WTC11 (cell line): Measurements from ENCODE around the gene ADGRB2. TPM values are rescaled to one million over a fixed set of nuclear protein-coding genes. Genes with fewer than 3 reads are reported as not detected.
A peak's percentile ranks its signal among the peaks of the same experiment; 100 is the strongest.

Source experiments
- ATAC-seq: fragments of 200-7000 bp; cut with Tn5 transposase; 2 replicates; pipeline ENCODE4 v1.10.0; 2021; ENCODE audit warnings: mild to moderate bottlenecking, moderate library complexity
- CTCF ChIA-PET: fragments of 300-600 bp; sonication (Branson Sonifier 250); formaldehyde crosslinking; loops from one replicate; lab custom pipeline; 2021; ENCODE audit warnings: antibody characterized with exemption; lab: Charles Lee
- POLR2A ChIA-PET: fragments of 350-600 bp; sonication (Branson Sonifier 250); formaldehyde crosslinking; loops from one replicate; lab custom pipeline; 2021; ENCODE audit warnings: antibody characterized with exemption; lab: Charles Lee
- DNase-seq: peaks from one replicate; pipeline ENCODE4 v3.0.0; 2021; ENCODE audit warnings: low spot score
- H3K27ac Mint-ChIP-seq: 2 replicates; pipeline ENCODE4 v1.8.0; 2021; ENCODE audit warnings: mixed read lengths
- H3K27me3 Mint-ChIP-seq: 2 replicates; pipeline ENCODE4 v1.8.0; 2021; ENCODE audit warnings: low read depth, mild to moderate bottlenecking, moderate library complexity, mixed read lengths
- H3K36me3 Mint-ChIP-seq: 2 replicates; pipeline ENCODE4 v1.8.0; 2021; ENCODE audit warnings: mixed read lengths
- H3K4me1 Mint-ChIP-seq: 2 replicates; pipeline ENCODE4 v1.8.0; 2022; ENCODE audit warnings: mixed read lengths
- H3K4me3 Mint-ChIP-seq: 2 replicates; pipeline ENCODE4 v1.8.0; 2021; ENCODE audit warnings: mild to moderate bottlenecking, moderate library complexity, mixed read lengths
- H3K9me3 Mint-ChIP-seq: 2 replicates; pipeline ENCODE4 v1.8.0; 2021; ENCODE audit warnings: mixed read lengths
- CREB1 ChIP-seq: sonication (generic); formaldehyde crosslinking; IDR thresholded peaks from 2 replicates; pipeline ENCODE4 v1.8.0; 2023; ENCODE audit warnings: mild to moderate bottlenecking, missing genetic modification reagents
- GABPB1 ChIP-seq: sonication (generic); formaldehyde crosslinking; IDR thresholded peaks from 2 replicates; pipeline ENCODE4 v1.8.1; 2023; ENCODE audit warnings: mild to moderate bottlenecking, missing genetic modification reagents
- JAZF1 ChIP-seq: fragments of 250-450 bp; sonication (Bioruptor Pico); IDR thresholded peaks from 2 replicates; pipeline ENCODE4 v1.9.0; 2021; ENCODE audit warnings: moderate library complexity, mild to moderate bottlenecking, inconsistent platforms
- KAT7 ChIP-seq: sonication (generic); formaldehyde crosslinking; IDR thresholded peaks from 2 replicates; pipeline ENCODE4 v1.8.1; 2023; ENCODE audit warnings: missing genetic modification reagents, mild to moderate bottlenecking, borderline replicate concordance
- MXD4 ChIP-seq: fragments of 250-450 bp; sonication (Bioruptor Pico); IDR thresholded peaks from 2 replicates; pipeline ENCODE4 v1.8.0; 2021; ENCODE audit warnings: mild to moderate bottlenecking, moderate library complexity, borderline replicate concordance
- NFATC4 ChIP-seq: fragments of 250-450 bp; sonication (Bioruptor Pico); IDR thresholded peaks from 2 replicates; pipeline ENCODE4 v1.9.0; 2021; ENCODE audit warnings: mild to moderate bottlenecking
- NFE2L1 ChIP-seq: sonication (generic); formaldehyde crosslinking; IDR thresholded peaks from 2 replicates; pipeline ENCODE4 v1.8.1; 2023; ENCODE audit warnings: missing genetic modification reagents
- NR2C2 ChIP-seq: sonication (generic); formaldehyde crosslinking; IDR thresholded peaks from 2 replicates; pipeline ENCODE4 v1.8.0; 2022; ENCODE audit warnings: mild to moderate bottlenecking, missing genetic modification reagents
- OVOL2 ChIP-seq: fragments of 250-450 bp; sonication (Bioruptor Pico); IDR thresholded peaks from 2 replicates; pipeline ENCODE4 v1.9.0; 2021; ENCODE audit warnings: mild to moderate bottlenecking, borderline replicate concordance
- ZNF121 ChIP-seq: sonication (generic); formaldehyde crosslinking; IDR thresholded peaks from 2 replicates; pipeline ENCODE4 v1.8.0; 2023; ENCODE audit warnings: missing genetic modification reagents
- ZNF232 ChIP-seq: sonication (generic); formaldehyde crosslinking; IDR thresholded peaks from 2 replicates; pipeline ENCODE4 v1.8.0; 2022; ENCODE audit warnings: mild to moderate bottlenecking, missing genetic modification reagents
- ZNF396 ChIP-seq: fragments of 250-450 bp; sonication (Bioruptor Pico); IDR thresholded peaks from 2 replicates; pipeline ENCODE4 v1.8.0; 2021; ENCODE audit warnings: mild to moderate bottlenecking, moderate library complexity, borderline replicate concordance
- total RNA-seq: library from RNA; stranded (reverse); gene quantifications from 3 replicates; pipeline ENCODE4 v1.2.3, GENCODE V29; 2021
- TF ChIP-seq, protein P1 (sequence below): sonication (generic); formaldehyde crosslinking; conservative IDR thresholded peaks from 2 replicates; pipeline ENCODE4 v1.8.1; 2023; ENCODE audit warnings: mild to moderate bottlenecking, low read depth, missing genetic modification reagents, moderate library complexity
- TF ChIP-seq, protein P2 (sequence below): sonication (generic); formaldehyde crosslinking; IDR thresholded peaks from 2 replicates; pipeline ENCODE4 v1.8.1; 2022; ENCODE audit warnings: low read depth, mild to moderate bottlenecking, moderate library complexity, missing genetic modification reagents, borderline replicate concordance
- TF ChIP-seq, protein P3 (sequence below): sonication (generic); formaldehyde crosslinking; IDR thresholded peaks from 2 replicates; pipeline ENCODE4 v1.8.1; 2023; ENCODE audit warnings: mild to moderate bottlenecking, missing genetic modification reagents, borderline replicate concordance
- TF ChIP-seq, protein P4 (sequence below): sonication (generic); formaldehyde crosslinking; IDR thresholded peaks from 2 replicates; pipeline ENCODE4 v1.8.1; 2023; ENCODE audit warnings: mild to moderate bottlenecking, missing genetic modification reagents
- TF ChIP-seq, protein P5 (sequence below): sonication (generic); formaldehyde crosslinking; conservative IDR thresholded peaks from 2 replicates; pipeline ENCODE4 v1.8.1; 2022; ENCODE audit warnings: mild to moderate bottlenecking, missing genetic modification reagents
- TF ChIP-seq, protein P6 (sequence below): sonication (generic); formaldehyde crosslinking; IDR thresholded peaks from 2 replicates; pipeline ENCODE4 v1.8.1; 2022; ENCODE audit warnings: mild to moderate bottlenecking, moderate library complexity, missing genetic modification reagents
- TF ChIP-seq, protein P7 (sequence below): fragments of 250-450 bp; sonication (Bioruptor Pico); IDR thresholded peaks from 2 replicates; pipeline ENCODE4 v1.9.0; 2021; ENCODE audit warnings: mild to moderate bottlenecking
- TF ChIP-seq, protein P8 (sequence below): fragments of 250-450 bp; sonication (Bioruptor Pico); IDR thresholded peaks from 2 replicates; pipeline ENCODE4 v1.9.0; 2021; ENCODE audit warnings: mild to moderate bottlenecking

Gene ADGRB2
- total RNA-seq, 1 experiment from 2014 or later: 39.3 TPM

DNA sequence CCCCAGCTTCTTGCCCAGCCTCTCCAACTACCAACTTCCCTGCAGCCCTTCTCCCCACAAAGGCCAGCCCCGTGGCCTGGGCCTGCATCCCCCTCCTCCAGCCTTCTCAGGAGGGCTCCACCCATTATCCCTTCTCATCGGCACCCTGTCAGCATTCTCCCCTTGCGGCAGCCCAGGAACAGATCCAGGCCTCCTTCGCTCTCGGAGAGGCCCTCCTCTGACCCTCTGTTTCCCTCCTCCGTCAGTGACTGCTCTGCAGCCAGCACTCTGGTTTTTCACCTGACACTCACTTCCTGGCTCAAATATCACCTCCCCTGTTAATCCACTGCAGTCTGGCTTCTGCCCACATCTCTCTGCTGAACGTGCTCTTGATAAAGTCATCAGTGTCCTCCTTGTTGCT is 17.5 kb downstream of the ADGRB2 start (continued):
- no peak for TF ChIP-seq OVOL2 (CRISPR knock-in tag)

DNA sequence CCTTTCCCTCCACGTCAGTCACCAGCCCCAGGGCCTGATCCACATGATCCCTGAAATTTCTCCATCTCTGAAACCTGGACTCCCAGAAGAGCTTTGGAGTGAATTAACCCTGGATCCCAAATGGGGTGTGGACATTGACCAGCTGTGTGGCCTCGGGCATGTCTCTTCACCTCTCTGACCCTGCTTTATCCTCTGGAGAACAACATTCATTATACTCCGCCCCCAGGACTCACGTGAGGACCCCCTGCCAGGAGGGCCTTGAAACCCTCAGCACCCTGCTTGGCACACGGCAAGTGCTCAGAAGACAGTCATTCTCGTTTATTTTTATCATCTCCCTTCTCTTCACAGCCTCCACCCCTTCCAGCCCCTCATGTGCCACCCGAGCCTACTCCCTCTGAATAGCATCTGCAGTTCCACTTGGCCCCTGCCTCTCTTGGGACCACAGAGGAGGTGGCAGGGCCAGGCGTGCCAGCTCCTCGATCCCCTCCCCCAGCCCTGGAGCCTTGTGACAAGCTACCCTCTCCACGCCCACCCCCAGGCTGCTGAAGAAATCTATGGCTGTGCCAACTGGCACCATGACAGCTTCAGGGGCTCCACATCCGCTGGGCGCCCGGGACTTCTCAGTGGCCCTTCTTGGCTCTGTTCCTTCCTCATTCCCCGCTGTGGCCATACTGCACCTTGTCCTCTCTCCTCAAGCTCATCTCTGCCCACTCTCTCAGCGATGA is 18.0 kb downstream of the ADGRB2 start:
- H3K4me3 Mint-ChIP-seq: no peak overlapping the region
- ATAC-seq (no peak), DNase-seq (no peak)
- peak overlapping the region; percentile 66; the same call in 1 of the 2 replicates for H3K27ac Mint-ChIP-seq
- POLR2A ChIA-PET: interaction anchor here (0.7 to 1.3 kb wide), 4 partner anchors 14 to 87 kb away, joined by 3 to 4 read pairs (median 4); no protein-coding TSS in a partner anchor
- H3K9me3 Mint-ChIP-seq: no peaks in the 10 kb centered on the region
- peaks cover 45% of the 10 kb centered on the region for H3K4me1 Mint-ChIP-seq
- no peaks in the 10 kb centered on the region for H3K36me3 Mint-ChIP-seq
- H3K27me3 Mint-ChIP-seq: no peaks in the 10 kb centered on the region; the same call in 1 of the 2 replicates
- CTCF ChIA-PET: interaction anchor here (0.8 to 14.7 kb wide), 37 partner anchors 9 to 218 kb away, joined by 3 to 179 read pairs (median 6); partner anchors contain the start of genes ADGRB2, COL16A1, PEF1 and SPOCD1
- TF ChIP-seq, protein P1, sequence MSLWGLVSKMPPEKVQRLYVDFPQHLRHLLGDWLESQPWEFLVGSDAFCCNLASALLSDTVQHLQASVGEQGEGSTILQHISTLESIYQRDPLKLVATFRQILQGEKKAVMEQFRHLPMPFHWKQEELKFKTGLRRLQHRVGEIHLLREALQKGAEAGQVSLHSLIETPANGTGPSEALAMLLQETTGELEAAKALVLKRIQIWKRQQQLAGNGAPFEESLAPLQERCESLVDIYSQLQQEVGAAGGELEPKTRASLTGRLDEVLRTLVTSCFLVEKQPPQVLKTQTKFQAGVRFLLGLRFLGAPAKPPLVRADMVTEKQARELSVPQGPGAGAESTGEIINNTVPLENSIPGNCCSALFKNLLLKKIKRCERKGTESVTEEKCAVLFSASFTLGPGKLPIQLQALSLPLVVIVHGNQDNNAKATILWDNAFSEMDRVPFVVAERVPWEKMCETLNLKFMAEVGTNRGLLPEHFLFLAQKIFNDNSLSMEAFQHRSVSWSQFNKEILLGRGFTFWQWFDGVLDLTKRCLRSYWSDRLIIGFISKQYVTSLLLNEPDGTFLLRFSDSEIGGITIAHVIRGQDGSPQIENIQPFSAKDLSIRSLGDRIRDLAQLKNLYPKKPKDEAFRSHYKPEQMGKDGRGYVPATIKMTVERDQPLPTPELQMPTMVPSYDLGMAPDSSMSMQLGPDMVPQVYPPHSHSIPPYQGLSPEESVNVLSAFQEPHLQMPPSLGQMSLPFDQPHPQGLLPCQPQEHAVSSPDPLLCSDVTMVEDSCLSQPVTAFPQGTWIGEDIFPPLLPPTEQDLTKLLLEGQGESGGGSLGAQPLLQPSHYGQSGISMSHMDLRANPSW (CRISPR knock-in tag): no peak
- no peak for TF ChIP-seq NR2C2
- TF ChIP-seq, protein P2, sequence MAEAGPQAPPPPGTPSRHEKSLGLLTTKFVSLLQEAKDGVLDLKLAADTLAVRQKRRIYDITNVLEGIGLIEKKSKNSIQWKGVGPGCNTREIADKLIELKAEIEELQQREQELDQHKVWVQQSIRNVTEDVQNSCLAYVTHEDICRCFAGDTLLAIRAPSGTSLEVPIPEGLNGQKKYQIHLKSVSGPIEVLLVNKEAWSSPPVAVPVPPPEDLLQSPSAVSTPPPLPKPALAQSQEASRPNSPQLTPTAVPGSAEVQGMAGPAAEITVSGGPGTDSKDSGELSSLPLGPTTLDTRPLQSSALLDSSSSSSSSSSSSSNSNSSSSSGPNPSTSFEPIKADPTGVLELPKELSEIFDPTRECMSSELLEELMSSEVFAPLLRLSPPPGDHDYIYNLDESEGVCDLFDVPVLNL: no peak
- no peak for TF ChIP-seq KAT7 (CRISPR knock-in tag)
- TF ChIP-seq CREB1: no peak
- no peak for TF ChIP-seq NFE2L1 (CRISPR knock-in tag)
- no peak for TF ChIP-seq GABPB1
- TF ChIP-seq, protein P3, sequence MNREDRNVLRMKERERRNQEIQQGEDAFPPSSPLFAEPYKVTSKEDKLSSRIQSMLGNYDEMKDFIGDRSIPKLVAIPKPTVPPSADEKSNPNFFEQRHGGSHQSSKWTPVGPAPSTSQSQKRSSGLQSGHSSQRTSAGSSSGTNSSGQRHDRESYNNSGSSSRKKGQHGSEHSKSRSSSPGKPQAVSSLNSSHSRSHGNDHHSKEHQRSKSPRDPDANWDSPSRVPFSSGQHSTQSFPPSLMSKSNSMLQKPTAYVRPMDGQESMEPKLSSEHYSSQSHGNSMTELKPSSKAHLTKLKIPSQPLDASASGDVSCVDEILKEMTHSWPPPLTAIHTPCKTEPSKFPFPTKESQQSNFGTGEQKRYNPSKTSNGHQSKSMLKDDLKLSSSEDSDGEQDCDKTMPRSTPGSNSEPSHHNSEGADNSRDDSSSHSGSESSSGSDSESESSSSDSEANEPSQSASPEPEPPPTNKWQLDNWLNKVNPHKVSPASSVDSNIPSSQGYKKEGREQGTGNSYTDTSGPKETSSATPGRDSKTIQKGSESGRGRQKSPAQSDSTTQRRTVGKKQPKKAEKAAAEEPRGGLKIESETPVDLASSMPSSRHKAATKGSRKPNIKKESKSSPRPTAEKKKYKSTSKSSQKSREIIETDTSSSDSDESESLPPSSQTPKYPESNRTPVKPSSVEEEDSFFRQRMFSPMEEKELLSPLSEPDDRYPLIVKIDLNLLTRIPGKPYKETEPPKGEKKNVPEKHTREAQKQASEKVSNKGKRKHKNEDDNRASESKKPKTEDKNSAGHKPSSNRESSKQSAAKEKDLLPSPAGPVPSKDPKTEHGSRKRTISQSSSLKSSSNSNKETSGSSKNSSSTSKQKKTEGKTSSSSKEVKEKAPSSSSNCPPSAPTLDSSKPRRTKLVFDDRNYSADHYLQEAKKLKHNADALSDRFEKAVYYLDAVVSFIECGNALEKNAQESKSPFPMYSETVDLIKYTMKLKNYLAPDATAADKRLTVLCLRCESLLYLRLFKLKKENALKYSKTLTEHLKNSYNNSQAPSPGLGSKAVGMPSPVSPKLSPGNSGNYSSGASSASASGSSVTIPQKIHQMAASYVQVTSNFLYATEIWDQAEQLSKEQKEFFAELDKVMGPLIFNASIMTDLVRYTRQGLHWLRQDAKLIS (CRISPR knock-in tag): no peak
- TF ChIP-seq, protein P4, sequence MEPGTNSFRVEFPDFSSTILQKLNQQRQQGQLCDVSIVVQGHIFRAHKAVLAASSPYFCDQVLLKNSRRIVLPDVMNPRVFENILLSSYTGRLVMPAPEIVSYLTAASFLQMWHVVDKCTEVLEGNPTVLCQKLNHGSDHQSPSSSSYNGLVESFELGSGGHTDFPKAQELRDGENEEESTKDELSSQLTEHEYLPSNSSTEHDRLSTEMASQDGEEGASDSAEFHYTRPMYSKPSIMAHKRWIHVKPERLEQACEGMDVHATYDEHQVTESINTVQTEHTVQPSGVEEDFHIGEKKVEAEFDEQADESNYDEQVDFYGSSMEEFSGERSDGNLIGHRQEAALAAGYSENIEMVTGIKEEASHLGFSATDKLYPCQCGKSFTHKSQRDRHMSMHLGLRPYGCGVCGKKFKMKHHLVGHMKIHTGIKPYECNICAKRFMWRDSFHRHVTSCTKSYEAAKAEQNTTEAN (CRISPR knock-in tag): no peak
- TF ChIP-seq, protein P5, sequence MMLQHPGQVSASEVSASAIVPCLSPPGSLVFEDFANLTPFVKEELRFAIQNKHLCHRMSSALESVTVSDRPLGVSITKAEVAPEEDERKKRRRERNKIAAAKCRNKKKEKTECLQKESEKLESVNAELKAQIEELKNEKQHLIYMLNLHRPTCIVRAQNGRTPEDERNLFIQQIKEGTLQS (CRISPR knock-in tag): no peak
- TF ChIP-seq, protein P6, sequence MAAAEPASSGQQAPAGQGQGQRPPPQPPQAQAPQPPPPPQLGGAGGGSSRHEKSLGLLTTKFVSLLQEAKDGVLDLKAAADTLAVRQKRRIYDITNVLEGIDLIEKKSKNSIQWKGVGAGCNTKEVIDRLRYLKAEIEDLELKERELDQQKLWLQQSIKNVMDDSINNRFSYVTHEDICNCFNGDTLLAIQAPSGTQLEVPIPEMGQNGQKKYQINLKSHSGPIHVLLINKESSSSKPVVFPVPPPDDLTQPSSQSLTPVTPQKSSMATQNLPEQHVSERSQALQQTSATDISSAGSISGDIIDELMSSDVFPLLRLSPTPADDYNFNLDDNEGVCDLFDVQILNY: no peak
- no peak for TF ChIP-seq ZNF396 (CRISPR knock-in tag)
- no peak for TF ChIP-seq ZNF121
- TF ChIP-seq, protein P7, sequence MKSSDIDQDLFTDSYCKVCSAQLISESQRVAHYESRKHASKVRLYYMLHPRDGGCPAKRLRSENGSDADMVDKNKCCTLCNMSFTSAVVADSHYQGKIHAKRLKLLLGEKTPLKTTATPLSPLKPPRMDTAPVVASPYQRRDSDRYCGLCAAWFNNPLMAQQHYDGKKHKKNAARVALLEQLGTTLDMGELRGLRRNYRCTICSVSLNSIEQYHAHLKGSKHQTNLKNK (CRISPR knock-in tag): no peak
- no peak for TF ChIP-seq ZNF232 (CRISPR knock-in tag)
- no peak for TF ChIP-seq NFATC4
- TF ChIP-seq, protein P8, sequence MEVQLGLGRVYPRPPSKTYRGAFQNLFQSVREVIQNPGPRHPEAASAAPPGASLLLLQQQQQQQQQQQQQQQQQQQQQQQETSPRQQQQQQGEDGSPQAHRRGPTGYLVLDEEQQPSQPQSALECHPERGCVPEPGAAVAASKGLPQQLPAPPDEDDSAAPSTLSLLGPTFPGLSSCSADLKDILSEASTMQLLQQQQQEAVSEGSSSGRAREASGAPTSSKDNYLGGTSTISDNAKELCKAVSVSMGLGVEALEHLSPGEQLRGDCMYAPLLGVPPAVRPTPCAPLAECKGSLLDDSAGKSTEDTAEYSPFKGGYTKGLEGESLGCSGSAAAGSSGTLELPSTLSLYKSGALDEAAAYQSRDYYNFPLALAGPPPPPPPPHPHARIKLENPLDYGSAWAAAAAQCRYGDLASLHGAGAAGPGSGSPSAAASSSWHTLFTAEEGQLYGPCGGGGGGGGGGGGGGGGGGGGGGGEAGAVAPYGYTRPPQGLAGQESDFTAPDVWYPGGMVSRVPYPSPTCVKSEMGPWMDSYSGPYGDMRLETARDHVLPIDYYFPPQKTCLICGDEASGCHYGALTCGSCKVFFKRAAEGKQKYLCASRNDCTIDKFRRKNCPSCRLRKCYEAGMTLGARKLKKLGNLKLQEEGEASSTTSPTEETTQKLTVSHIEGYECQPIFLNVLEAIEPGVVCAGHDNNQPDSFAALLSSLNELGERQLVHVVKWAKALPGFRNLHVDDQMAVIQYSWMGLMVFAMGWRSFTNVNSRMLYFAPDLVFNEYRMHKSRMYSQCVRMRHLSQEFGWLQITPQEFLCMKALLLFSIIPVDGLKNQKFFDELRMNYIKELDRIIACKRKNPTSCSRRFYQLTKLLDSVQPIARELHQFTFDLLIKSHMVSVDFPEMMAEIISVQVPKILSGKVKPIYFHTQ (CRISPR knock-in tag): no peak
- no peak for TF ChIP-seq JAZF1 (CRISPR knock-in tag)
- TF ChIP-seq MXD4 (CRISPR knock-in tag): no peak
